BJ (cell line): ENCODE measurements around the gene LEMD2. TPM values are rescaled to one million over a fixed set of nuclear protein-coding genes. Genes with fewer than 3 reads are reported as not detected.

Experiments used
- CTCF ChIA-PET: fragments of 350-600 bp; formaldehyde crosslinking; extraction: SDS; loops from one replicate; lab custom pipeline; 2021; ENCODE audit warnings: antibody characterized with exemption, inconsistent platforms; lab: Yijun Ruan, JAX
- POLR2A ChIA-PET: fragments of 300-600 bp; sonication (Branson Sonifier 250); formaldehyde crosslinking; extraction: SDS; loops from one replicate; lab custom pipeline; 2021; ENCODE audit warnings: antibody characterized with exemption; lab: Charles Lee
- DNase-seq: peaks from one replicate; pipeline ENCODE4 v3.0.0-alpha.2; 2011; ENCODE audit warnings: low read depth
- H3K27me3 ChIP-seq: 2 replicates; pipeline ENCODE4 v1.6.0; 2011; ENCODE audit warnings: low read length; ENCODE audit not compliant: control insufficient read depth, insufficient read depth
- H3K36me3 ChIP-seq: 2 replicates; pipeline ENCODE4 v1.5.1; 2011; ENCODE audit warnings: low read length; ENCODE audit not compliant: control insufficient read depth, insufficient read depth
- H3K4me3 ChIP-seq: 2 replicates; pipeline ENCODE4 v1.5.1; 2011; ENCODE audit warnings: low read depth, mild to moderate bottlenecking, control low read depth, low read length
- CTCF ChIP-seq: IDR thresholded peaks from 2 replicates; pipeline ENCODE4 v1.5.1; 2011; ENCODE audit warnings: low read depth, mild to moderate bottlenecking, control low read depth, inconsistent platforms, low read length, moderate library complexity; ENCODE audit not compliant: insufficient read depth
- polyA plus RNA-seq: library from polyadenylated mRNA; depleted of rRNA; stranded (reverse); fragments of >200 nt; gene quantifications from 2 replicates; pipeline ENCODE4 v1.2.3, GENCODE V29; 2011

The LEMD2 gene
- polyA plus RNA-seq, 1 experiment = 59.8 TPM

DNA sequence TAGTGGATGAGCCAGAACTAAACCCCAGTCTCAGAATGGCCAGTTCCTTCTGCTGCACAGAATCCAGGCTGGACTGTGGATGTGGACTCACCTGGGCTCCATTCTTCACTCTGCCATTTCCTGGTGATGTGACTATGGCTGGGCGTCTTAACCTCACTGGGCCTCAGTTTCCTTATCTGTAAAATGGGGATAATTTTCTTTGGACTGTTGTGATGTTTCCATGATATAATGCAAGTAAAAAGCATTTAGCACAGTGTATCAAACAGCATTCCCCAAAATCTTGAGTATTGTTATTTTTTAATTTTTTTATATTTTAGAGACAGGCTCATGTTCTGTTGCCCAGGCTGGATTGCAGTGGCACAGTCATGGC is 36.3 kb downstream of the LEMD2 start:
- POLR2A ChIA-PET = no interaction called here
- no peak for DNase-seq
- no peak overlapping the region for H3K4me3 ChIP-seq
- CTCF ChIA-PET = interaction anchor here (2.9 to 24.3 kb wide), 2 partner anchors 12 to 41 kb away, joined by 11 to 567 read pairs; partner anchors contain the start of gene UQCC2
- H3K27me3 ChIP-seq = no peaks in the 10 kb centered on the region
- no peaks in the 10 kb centered on the region for H3K36me3 ChIP-seq
- no peak for TF ChIP-seq CTCF

GRCh38 chr6:33751771-33752645 is 36.9 kb downstream of the LEMD2 start:
- POLR2A ChIA-PET = interaction anchor here (1.3 kb wide), 1 partner anchor 19 kb away, joined by 3 read pairs; no protein-coding TSS in a partner anchor

DNA sequence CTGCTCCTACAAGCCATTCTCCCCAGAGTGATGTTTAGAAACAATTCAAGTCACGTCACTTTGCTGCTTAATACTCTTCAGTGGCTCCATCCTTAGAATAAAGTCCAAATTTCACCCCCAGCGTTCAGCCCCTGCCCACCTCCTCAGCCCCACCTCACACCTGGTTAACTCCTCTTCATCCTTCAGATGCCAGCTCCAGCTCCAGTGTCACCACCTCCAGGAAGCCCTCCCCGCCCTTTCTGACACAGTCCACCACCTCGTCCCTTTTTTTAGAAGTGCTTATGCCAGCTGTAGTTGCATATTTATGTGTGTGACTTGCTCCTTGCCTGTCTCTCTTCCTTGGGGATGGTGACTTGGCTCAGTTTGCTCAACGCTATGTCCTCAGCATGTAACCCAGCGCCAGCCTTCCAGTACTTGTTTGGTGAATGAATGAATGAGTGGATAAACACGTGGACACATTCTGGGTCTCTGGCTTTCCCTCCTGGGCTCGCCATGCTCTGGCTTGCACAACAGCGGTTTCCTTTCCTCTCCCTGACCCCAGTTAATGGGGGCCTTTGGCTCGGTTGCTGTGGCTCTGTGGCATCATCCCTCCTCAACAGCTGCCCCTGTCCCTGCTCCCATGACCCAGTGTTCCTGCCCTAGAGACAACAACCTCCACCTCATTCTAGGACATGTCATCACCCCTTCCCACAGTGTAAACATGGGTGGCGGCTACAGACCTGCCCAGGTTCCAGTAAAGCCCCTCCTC is 38.5 kb downstream of the LEMD2 start:
- POLR2A ChIA-PET = interaction anchor here (1.3 kb wide), 1 partner anchor 21 kb away, joined by 3 read pairs; no protein-coding TSS in a partner anchor

More at GRCh38 chr6:33751771-33752645, 36.9 kb downstream of the LEMD2 start:
- H3K36me3 ChIP-seq = no peaks in the 10 kb centered on the region
- no peak overlapping the region for H3K4me3 ChIP-seq
- no peak for DNase-seq
- no peaks in the 10 kb centered on the region for H3K27me3 ChIP-seq
- CTCF ChIA-PET = interaction anchor here (1.0 to 24.3 kb wide), 6 partner anchors 13 to 276 kb away, joined by 3 to 567 read pairs (median 4); partner anchors contain the start of gene UQCC2
- no peak for TF ChIP-seq CTCF

DNA sequence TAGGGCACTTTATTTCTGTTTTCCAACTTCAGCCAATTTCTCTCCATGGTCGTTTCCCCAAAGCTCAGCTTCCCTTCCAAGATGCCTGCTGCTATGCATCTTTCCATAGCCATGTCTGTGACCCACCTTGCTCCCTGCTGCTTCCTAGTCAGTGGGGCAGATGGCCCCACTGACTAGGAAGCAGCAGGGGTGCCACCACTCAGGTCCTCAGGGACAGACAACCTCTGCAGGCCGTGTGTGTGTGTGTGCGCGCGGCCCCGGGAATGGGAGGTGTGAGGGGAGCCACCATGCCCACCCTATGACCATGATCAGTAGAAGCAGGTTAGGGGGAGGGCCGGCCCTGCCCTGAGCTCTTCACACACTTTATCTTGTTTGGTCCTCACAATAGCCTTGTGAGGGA is 39.5 kb downstream of the LEMD2 start:
- ChIA-PET POLR2A (no interaction called here), CTCF (interaction anchor here (0.6 to 24.3 kb wide), 7 partner anchors 15 to 1508 kb away, joined by 3 to 567 read pairs (median 3); no protein-coding TSS in a partner anchor)
- Histone ChIP-seq H3K36me3 (no peaks in the 10 kb centered on the region), H3K27me3 (no peaks in the 10 kb centered on the region), H3K4me3 (no peak overlapping the region)
- DNase-seq = no peak
- TF ChIP-seq CTCF = no peak

More for the DNA sequence above, 38.5 kb downstream of the LEMD2 start:
- no peak for DNase-seq
- Histone ChIP-seq H3K36me3 (no peaks in the 10 kb centered on the region), H3K4me3 (no peak overlapping the region), H3K27me3 (no peaks in the 10 kb centered on the region)
- CTCF ChIA-PET = interaction anchor here (0.8 to 24.3 kb wide), 7 partner anchors 13 to 405 kb away, joined by 3 to 567 read pairs (median 3); no protein-coding TSS in a partner anchor
- TF ChIP-seq CTCF = no peak
